Esophagus squamous epithelium (tissue), 4 donors: ENCODE data around the gene ZNF273.

Experiments
- POLR2A ChIP-seq, 4 donors: fragments of 450-650 bp; IDR thresholded peaks; one replicate each; pipeline ENCODE4 v1.6.1; 2017; ENCODE audit warnings: antibody characterized with exemption in 4 of 4, mild to moderate bottlenecking in 4 of 4, moderate library complexity in 3 of 4
- TF ChIP-seq, protein P1 (sequence below), 6 experiments: fragments of 450-650 bp in 4 of 6; fragments of 200-600 bp in 2 of 6; sonication (generic) in 2 of 6; IDR thresholded peaks; one replicate each; pipeline ENCODE4 v1.5.1; 2016 to 2019; ENCODE audit warnings: antibody characterized with exemption in 6 of 6, mild to moderate bottlenecking in 4 of 6, moderate library complexity in 4 of 6

DNA sequence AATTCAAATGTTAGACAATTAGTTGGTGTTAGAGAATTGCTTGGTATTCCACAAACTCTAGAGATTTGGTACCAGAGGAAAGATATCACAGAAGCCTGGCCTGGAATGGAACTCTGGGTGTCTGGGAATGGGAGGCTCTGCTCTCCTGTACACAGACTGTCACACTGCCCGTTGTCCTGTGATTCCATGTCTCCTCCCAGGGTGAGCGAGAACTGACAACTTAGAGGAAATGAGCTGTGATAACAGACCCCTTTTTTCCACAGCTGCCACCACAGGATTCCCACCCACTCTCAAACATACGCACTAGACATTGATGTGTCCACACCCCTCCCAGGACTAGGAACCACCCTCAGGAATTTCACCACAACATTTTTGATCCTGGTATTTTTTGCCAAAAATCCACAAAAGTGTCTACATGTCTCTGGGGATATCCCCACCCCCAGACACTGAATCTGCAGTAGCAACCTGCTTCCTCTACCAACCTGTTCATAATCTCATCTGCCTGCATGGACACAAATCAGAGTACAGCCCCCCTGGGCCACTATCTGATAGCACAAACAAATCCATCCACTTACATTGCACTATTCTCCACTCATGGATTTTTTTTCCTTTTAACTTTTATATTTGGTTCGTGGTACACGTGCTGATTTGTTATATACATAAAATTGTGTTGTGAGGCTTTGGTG, 4.7 kb downstream of the ZNF273 start:
- TF ChIP-seq, protein P1, sequence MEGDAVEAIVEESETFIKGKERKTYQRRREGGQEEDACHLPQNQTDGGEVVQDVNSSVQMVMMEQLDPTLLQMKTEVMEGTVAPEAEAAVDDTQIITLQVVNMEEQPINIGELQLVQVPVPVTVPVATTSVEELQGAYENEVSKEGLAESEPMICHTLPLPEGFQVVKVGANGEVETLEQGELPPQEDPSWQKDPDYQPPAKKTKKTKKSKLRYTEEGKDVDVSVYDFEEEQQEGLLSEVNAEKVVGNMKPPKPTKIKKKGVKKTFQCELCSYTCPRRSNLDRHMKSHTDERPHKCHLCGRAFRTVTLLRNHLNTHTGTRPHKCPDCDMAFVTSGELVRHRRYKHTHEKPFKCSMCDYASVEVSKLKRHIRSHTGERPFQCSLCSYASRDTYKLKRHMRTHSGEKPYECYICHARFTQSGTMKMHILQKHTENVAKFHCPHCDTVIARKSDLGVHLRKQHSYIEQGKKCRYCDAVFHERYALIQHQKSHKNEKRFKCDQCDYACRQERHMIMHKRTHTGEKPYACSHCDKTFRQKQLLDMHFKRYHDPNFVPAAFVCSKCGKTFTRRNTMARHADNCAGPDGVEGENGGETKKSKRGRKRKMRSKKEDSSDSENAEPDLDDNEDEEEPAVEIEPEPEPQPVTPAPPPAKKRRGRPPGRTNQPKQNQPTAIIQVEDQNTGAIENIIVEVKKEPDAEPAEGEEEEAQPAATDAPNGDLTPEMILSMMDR (IDR thresholded peaks at IDR 0.05) = no peak
- no peak for TF ChIP-seq POLR2A (IDR thresholded peaks at IDR 0.05)
